ENCODE data around the gene SH2D3A.
"Not testable (repeated sequence)": the region's sequence is repeated elsewhere in the genome, so short reads cannot be mapped to it uniquely, and the experiment has no call there.

SH2D3A gene

DNA sequence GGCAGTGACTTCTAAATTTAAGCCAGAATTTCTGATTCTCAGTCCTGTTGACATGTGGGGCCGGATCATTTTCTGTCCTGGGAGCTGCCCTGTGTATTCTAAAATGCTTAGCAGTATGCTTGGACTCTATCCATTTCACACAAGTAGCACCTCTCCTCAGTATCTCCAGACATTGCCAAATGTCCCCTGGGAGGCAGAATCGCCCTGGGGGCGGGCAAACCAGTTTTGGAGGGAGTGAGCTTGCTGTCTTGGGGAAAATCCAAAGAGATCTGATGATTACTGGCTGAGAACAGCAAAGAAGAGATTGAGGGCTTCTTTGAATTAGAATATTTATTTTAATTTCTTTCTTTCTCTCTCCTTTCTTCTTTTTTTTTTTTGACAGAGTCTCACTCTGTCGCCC lies 21.7 kb upstream of the SH2D3A start:
- no peak for DNase-seq

- no peak for DNase-seq
Observed at GRCh38 chr19:6787393-6787792, 20.2 kb upstream of the SH2D3A start.

DNA sequence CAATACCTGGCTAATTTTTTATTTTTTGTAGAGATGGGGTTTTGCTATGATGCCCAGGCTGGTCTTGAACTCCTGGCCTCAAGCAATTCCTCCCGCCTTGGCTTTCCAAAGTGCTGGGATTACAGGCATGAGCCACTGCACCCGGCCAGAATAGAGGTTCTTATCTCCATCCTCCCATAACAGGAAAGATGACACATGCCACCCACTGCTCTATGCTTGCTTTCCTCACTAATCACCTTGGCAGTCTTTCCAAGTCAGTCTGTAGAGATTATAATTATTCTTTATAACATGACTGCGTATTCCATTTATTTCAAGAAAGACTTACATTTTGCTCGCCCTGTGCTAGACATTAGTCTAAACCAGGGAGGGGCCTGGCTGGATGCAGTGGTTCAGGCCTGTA lies 12.0 kb upstream of the SH2D3A start:
- no peak for DNase-seq

DNA sequence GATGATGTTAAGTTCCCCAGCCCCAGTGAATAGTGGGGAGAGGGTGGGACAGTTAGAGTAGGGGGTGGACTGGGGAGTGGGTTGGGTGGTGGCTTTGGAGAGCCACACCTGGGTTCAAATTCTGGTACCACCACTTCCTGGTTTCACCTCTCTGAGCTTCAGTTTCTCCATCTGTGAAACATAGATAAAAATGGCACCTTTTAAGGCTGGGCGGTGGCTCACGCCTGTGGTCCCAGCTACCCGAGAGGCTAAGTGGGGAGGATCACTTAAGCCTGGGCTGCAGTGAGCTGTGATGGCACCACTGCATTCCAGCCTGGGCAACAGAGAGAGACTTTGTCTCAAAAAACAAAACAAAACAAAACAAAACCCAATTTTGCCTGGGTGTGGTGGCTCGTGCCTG lies 11.2 kb upstream of the SH2D3A start:
- DNase-seq: no peak

GRCh38 chr19:6777434-6777833 lies 10.2 kb upstream of the SH2D3A start:
- DNase-seq: no peak

- DNase-seq: no peak
Observed at GRCh38 chr19:6776999-6777398, 9.8 kb upstream of the SH2D3A start.

- not testable (repeated sequence) for DNase-seq
Observed at GRCh38 chr19:6776045-6776444, 8.8 kb upstream of the SH2D3A start.

- no peak for DNase-seq
Observed at GRCh38 chr19:6774821-6775707, 7.8 kb upstream of the SH2D3A start.

DNA sequence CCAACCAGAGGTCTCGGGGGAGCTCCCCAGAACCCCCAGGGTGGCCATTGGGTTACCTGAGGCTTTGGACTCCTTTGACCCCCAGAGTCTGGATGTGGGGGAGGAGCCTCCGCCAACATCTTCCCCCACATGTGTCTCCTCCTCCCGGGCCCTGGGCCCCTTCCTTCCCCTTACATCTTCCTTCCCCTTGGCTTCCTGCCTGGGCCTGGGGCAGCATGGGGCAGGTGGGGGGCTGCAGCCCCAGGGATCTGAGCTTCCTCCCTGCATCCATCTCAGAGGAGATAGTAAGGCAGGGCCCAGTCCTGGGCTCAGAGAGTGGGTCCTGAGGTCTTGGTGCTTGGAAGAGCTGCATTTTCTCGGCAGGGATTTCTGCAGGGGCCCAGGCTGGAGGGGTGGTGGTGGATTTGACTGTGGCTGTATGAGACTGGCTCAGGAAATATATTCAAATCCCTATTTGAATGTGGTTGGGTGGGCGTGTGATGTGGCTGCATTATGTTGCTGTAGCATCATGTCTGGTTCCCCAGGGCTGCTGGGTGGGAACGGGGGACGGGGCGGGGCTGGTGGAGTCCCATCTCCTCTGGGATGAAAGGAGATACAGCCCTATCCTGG lies 6.2 kb upstream of the SH2D3A start:
- peak; percentile 68 for DNase-seq

DNA sequence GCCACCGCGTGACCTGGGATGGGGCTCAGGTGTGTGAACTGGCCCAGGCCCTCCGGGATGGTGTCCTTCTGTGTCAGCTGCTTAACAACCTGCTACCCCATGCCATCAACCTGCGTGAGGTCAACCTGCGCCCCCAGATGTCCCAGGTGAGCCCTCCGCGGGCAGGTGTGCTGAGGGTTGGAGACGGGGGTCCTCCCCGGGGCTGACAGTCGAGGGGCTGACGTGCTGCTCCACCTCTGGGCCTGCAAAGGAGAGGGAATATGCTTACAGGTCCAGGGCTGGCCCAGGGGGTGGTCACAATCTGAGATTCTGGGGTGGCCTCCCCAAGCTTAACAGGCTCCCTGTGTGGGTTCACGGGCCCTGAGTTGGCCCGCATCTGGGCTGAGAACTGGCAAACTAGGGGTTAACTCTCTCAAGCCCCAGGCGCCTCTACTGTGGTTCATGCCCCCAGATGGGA lies 5.7 kb upstream of the SH2D3A start:
- no peak for DNase-seq

GRCh38 chr19:6772028-6772865 lies 5.0 kb upstream of the SH2D3A start, which contains the start of gene VAV1:
Gene VAV1, plus strand, starts transcription at chr19:6772708. Its CDS starts 100 bp downstream, at chr19:6772808.
- peak; percentile 82 for DNase-seq

DNA sequence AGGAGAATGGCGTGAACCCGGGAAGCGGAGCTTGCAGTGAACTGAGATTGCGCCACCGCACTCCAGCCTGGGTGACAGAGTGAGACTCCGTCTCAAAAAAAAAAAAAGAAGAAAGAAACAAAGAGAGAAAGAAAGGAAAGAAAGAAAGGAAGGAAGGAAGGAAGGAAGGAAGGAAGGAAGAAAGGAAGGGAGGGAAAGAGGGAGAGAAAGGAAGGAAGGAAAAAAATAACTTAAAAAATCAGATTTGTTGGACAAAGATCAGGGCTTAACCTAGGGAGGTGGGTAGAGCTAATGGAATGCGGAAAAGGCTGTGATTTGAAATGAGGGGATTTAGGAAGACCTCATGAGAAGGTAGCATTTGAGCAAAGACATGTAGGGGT lies 4.4 kb upstream of the SH2D3A start:
- not testable (repeated sequence) for DNase-seq

- no peak for DNase-seq
Observed at GRCh38 chr19:6769006-6769619, 1.9 kb upstream of the SH2D3A start.

DNA sequence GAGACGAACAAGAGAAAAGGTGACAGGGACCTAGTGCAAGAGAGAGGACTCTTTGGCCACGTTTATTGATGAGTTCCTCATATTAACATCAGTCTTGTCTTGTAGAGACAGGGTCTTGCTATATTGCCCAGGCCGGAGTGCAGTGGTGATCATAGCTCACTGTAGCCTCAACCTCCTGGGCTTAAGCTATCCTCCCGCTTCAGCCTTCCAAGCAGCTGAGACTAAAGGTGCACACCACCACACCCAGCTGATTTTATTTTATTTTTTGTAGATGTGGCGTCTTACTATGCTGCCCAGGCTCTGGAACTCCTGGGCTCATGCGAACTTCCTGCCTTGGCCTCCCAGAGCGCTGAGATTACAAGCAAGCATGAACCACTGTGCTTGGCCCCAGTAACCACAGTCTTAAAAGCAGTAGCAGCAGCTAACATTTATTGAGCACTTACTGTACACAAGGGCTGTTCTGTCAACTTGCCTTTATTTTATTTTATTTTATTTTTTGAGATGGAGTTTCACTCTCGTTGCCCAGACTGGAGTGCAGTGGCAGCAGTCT lies 1.1 kb upstream of the SH2D3A start:
- DNase-seq: no peak

DNA sequence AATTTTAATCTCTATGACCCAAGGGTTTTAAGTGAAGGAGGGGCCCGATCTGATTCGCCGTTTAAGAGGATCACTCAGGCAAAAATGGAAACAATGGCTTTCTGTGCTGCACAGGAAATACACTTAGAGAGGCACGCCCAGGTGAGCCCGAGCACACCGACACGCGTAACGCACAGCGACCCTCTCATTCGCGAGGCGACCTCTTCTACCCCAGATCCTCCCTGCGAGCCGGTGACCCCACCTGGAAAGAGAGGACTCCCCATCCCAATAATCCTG lies 216 bp downstream of the SH2D3A start:
- peak; percentile 36 for DNase-seq

DNA sequence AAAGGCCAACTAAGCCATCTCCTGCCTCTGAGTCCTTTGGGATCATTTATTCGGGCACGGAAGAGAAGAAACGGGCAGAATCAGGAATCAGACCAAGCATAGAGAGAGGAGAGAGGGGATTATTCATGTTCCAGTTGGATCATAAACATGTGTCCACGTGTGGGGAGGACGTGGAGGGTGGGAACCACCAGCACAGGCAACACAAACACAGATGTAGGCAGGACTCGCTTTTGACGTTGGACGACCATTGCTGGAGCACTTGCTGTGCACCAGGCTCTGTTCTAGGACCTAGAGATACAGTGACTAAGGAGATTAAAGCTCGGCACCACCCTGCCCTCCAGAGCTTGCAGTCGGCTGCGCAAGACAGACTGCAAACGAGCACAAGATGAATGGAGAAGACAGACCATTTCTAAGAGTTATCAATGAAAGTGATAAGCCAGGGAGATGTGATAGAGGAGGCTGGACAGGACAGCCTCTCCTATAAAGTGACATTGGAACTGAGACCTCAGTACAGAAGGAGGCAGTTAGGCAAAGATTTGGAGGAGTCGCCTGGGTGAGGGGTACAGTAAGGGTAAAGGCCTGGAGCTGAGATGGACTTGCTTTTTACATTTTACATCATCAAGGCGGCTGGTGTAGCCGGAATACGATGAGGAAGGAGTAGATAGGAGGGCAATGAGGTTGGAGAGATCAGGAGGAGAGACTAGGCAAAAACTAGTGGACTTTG lies 716 bp downstream of the SH2D3A start:
- no peak for DNase-seq

DNA sequence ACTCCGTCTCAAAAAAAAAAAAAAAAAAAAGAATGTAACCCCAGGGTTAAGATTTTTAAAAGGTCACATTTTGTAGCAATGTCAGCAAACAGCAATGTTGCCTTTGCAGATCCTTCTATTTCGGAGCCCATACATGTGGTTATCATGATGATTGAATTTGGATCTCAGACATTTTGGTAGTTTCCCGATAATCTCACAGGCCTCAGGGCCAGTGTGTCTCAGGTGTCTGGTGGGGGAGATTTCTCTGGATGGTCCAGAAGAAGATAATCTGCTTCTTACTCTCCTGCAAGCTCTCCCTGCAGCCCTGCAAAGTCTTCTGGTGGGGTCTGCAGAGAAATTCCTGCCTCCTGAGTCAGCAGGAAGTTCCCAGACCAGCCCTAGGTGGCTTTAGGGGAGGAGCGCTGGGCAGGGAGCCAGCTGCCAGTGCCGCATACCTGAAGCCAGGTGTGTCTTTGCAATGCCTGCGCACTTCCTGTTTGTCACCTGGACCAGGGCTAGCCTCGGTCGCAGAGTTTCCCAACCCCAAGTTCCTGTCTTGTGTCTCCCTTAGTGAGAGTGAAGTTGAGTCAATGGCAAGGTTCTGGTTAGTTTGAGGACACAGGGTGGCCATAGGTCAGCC lies 1.4 kb downstream of the SH2D3A start:
- DNase-seq: no peak

GRCh38 chr19:6762253-6762797 lies 4.9 kb downstream of the SH2D3A start:
- DNase-seq: not testable (repeated sequence)

DNA sequence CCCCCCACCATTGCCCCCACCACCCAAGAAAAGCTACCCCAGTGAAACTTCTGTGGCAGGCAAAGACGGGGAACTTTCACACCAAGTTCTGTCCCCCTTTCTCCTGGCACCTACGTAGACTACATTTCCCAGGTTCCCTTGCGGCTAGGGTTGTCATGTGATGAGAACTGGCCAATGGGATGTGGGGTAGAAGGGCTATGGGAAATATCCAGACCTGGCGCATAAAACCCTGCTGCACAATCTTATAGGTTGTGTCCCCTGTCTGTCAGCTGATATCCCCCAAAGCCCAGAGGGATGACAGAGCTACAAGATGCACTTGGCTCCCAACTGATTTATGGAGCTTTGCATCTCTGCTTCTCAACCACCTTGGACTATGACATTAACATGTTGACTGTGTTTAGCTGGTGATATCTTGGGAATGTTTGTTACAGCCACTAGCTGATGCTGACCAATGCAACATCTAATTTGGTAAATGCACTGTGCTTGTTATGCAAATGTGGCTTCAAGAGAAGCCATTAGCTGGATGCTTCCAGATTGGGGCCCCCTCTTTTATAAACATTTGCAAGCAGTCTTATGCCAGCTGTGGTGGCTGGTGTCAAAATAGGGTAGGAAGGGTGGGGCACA lies 6.1 kb downstream of the SH2D3A start:
- no peak for DNase-seq

DNA sequence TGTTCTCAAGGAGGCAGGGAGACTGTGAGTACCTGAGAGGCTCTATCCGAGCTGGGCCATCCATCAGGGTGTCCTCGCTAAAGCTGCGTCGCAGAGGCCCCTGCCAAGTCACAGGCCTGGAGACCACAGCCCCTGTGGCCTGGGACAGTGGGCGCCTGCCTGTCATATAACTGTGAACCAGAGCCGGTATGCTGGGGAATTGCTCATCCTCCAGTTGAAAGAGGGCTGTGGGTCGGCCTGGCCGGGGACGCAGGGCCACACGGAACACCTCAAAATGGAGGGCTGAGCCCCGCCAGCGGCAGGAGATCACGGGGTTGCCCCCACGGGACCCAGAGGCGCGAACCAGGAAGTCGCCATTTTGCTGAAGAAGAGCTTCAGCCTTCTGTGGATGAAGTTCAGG lies 6.6 kb downstream of the SH2D3A start:
- no peak for DNase-seq
